Common myeloid progenitor, CD34-positive (primary cell): ENCODE data around the gene TOP3B.
A peak's percentile ranks its signal among the peaks of the same experiment; 100 is the strongest.

Experiments
- CTCF ChIA-PET: fragments of 350-600 bp; sonication (Branson Sonifier 250); formaldehyde crosslinking; loops from one replicate; lab custom pipeline; 2021; ENCODE audit warnings: antibody characterized with exemption; lab: Charles Lee
- POLR2A ChIA-PET: fragments of 350-600 bp; sonication (Branson Sonifier 250); formaldehyde crosslinking; loops from one replicate; lab custom pipeline; 2021; ENCODE audit warnings: antibody characterized with exemption; lab: Charles Lee
- DNase-seq, 3 donors: peaks; one replicate each; pipeline versions ENCODE4 v3.0.0 to v3.0.0-alpha.2; 2013
- H3K27ac ChIP-seq, 2 experiments: 1 replicate in 1 of 2; 2 replicates in 1 of 2; pipeline ENCODE4 v1.7.0; 2013; ENCODE audit warnings: inconsistent platforms in 2 of 2, low read length in 2 of 2, mild to moderate bottlenecking in 2 of 2, low read depth in 1 of 2, moderate library complexity in 1 of 2; ENCODE audit not compliant: severe bottlenecking in 2 of 2, insufficient read depth in 1 of 2, poor library complexity in 1 of 2
- H3K27me3 ChIP-seq, 5 experiments: replicated peaks in 2 of 5; 1 replicate in 3 of 5; 2 replicates in 2 of 5; pipeline versions ENCODE4 v1.6.1 to v1.7.0; 2013; ENCODE audit warnings: low read length in 4 of 5, mild to moderate bottlenecking in 2 of 5, moderate library complexity in 2 of 5, inconsistent platforms in 1 of 5; ENCODE audit not compliant: insufficient read depth in 5 of 5, control insufficient read depth in 4 of 5
- H3K36me3 ChIP-seq, 4 experiments: 1 replicate in 2 of 4; 2 replicates in 2 of 4; pipeline versions ENCODE4 v1.6.1 to v1.7.0; 2013; ENCODE audit warnings: low read length in 3 of 4, control low read depth in 1 of 4, mild to moderate bottlenecking in 1 of 4; ENCODE audit not compliant: control insufficient read depth in 4 of 4, insufficient read depth in 4 of 4
- H3K4me1 ChIP-seq, 4 experiments: 1 replicate in 3 of 4; 2 replicates in 1 of 4; pipeline versions ENCODE4 v1.6.1 to v1.7.1; 2013; ENCODE audit warnings: low read length in 3 of 4, mild to moderate bottlenecking in 3 of 4, control low read depth in 1 of 4, inconsistent platforms in 1 of 4, moderate library complexity in 1 of 4; ENCODE audit not compliant: control insufficient read depth in 4 of 4, insufficient read depth in 4 of 4; ENCODE audit errors: control extremely low read depth in 1 of 4
- H3K4me3 ChIP-seq, 7 experiments: 1 replicate in 4 of 7; 2 replicates in 3 of 7; pipeline versions ENCODE4 v1.5.1 to v1.7.0; 2013; ENCODE audit warnings: mild to moderate bottlenecking in 7 of 7, low read length in 6 of 7, moderate library complexity in 6 of 7, inconsistent platforms in 2 of 7, low read depth in 2 of 7, control low read depth in 1 of 7; ENCODE audit not compliant: insufficient read depth in 4 of 7, control insufficient read depth in 1 of 7; ENCODE audit errors: extremely low read depth in 1 of 7
- H3K9me3 ChIP-seq, 5 experiments: 1 replicate in 4 of 5; 2 replicates in 1 of 5; pipeline versions ENCODE4 v1.6.1 to v1.7.1; 2013; ENCODE audit warnings: low read length in 4 of 5, mild to moderate bottlenecking in 2 of 5, inconsistent platforms in 1 of 5, low read depth in 1 of 5, moderate library complexity in 1 of 5; ENCODE audit not compliant: control insufficient read depth in 4 of 5, insufficient read depth in 2 of 5; ENCODE audit errors: control extremely low read depth in 1 of 5
- WGBS: methylation state at CpG from one replicate; pipeline ENCODE4 v1.1.5; 2013; ENCODE audit not compliant: insufficient coverage; 5-methylcytosine and 5-hydroxymethylcytosine counted together

TOP3B gene

DNA sequence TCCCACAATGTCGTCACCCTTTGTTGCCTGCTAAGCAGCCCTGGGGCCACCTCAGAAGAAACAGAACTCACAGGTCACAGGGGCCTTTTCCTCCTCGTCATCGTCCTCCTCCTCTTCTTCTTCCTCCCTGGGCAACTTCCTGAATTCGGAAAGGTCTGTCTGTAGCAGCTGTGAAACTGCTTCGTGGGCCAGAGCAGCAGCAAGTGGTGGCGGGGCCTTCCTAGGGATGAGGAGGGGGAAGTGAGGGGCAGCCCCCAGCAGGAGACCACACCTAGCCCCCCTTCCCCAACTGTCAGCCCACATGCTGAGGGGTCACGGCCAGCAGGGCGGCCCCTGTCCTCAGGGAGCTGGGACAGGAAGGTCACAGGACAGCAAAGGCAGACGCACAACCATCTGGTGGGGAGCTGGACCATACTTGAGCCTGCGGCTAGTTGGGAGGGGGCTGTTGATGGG, 43.1 kb downstream of the TOP3B start:
- peak overlapping the region; percentile 49 to 84 for H3K27ac ChIP-seq
- peak in 2 of 3 donors; percentile 55 to 65 for DNase-seq
- ChIA-PET POLR2A (interaction anchor here (0.5 kb wide), 1 partner anchor 1511 kb away, joined by 3 read pairs; no protein-coding TSS in a partner anchor), CTCF (interaction anchor here (1.3 to 8.3 kb wide), 4 partner anchors 10 to 168 kb away, joined by 3 to 182 read pairs (median 6); partner anchors contain the start of gene PPM1F)
- no peaks in the 10 kb centered on the region for H3K27me3 ChIP-seq
- H3K4me1 ChIP-seq: peaks cover 16 to 95% (median 92%) of the 10 kb centered on the region in 4 experiments
- H3K36me3 ChIP-seq: peaks cover 0 to 65% (median 24%) of the 10 kb centered on the region in 4 experiments
- 38% methylated on average over 4 of the region's 10 CpGs for WGBS
- no peaks in the 10 kb centered on the region for H3K9me3 ChIP-seq
- peak overlapping the region in 3 of 7 experiments; percentile 45 to 66 (median 46) for H3K4me3 ChIP-seq

DNA sequence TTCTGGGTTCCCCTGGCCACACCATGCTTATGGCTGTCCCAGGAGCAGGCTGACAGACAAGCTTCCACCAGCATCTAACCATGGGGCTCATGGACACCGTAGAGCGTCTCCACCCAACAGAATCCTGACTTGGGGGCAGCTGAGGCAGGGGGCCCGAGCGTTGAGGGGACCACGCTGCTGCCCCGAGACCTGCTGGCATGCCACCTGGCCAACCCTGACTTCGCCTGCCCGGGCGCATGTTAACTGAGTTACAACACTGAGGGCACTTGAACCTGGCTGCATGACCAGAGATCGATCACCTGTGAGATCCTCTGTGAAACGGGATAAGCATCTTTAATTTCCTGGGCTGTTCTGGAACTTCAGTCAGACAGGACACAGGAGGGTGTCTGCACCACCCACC, 43.7 kb downstream of the TOP3B start:
- H3K4me3 ChIP-seq: peak overlapping the region in 4 of 7 experiments; percentile 33 to 66 (median 51)
- H3K27ac ChIP-seq: peak overlapping the region; percentile 49 to 84
- peaks cover 16 to 89% (median 86%) of the 10 kb centered on the region in 4 experiments for H3K4me1 ChIP-seq
- H3K9me3 ChIP-seq: no peaks in the 10 kb centered on the region
- H3K36me3 ChIP-seq: peaks cover 0 to 64% (median 27%) of the 10 kb centered on the region in 4 experiments
- H3K27me3 ChIP-seq: no peaks in the 10 kb centered on the region
- ChIA-PET CTCF (interaction anchor here (0.5 to 8.3 kb wide), 9 partner anchors 11 to 279 kb away, joined by 3 to 182 read pairs (median 4); partner anchors contain the start of gene PPM1F), POLR2A (interaction anchor here (0.5 to 1.9 kb wide), 2 partner anchors 14 to 1510 kb away, joined by 3 to 18 read pairs; partner anchors contain the start of gene PPM1F)
- no peak for DNase-seq
- WGBS: 91% methylated on average over 10 of the region's 11 CpGs

DNA sequence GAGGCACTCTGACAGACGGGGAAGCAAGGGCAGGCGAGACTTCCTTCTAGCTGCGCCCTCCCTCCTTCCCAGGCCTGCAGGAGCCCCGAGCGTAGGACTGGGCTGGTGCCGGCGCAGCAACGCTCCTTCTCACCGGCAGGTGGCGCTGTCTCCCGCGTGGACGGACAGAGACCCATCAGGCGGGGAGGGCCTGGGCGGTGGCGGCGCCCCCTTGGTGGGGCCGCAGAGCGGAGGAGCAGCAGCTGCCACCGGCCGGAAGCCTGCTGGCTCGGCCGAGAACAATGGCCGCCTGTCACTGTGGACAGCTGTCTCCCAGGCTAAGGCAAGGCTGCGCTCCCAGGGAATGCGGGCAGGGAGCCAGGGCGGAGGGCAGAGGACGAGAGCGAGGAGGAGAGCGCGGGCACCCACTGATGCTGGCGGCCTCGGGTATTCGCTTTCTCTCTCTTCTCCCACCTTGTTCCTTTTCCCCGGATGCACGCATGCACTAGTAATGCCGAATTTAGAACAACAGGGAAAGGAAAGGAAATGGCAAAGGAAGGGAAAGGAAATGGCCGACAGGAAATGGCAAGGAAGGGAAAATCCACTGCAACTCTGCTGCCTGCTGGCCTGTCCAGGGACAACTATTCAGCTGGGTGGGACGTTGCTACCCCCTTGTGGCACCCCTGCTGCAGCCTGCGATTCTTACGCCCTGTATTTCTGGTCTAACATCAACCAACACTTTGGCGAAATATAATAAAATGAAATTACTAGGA, 44.3 kb downstream of the TOP3B start:
- peak overlapping the region in 6 of 7 experiments; percentile 16 to 66 (median 39) for H3K4me3 ChIP-seq
- ChIA-PET POLR2A (interaction anchor here (0.6 to 1.9 kb wide), 2 partner anchors 12 to 14 kb away, joined by 4 to 18 read pairs; partner anchors contain the start of gene PPM1F), CTCF (interaction anchor here (0.5 to 8.3 kb wide), 18 partner anchors 11 to 279 kb away, joined by 3 to 182 read pairs (median 4); partner anchors contain the start of gene PPM1F)
- peaks cover 2 to 64% (median 30%) of the 10 kb centered on the region in 4 experiments for H3K36me3 ChIP-seq
- H3K27ac ChIP-seq: peak overlapping the region in 1 of 2 experiments; percentile 84
- H3K4me1 ChIP-seq: peaks cover 16 to 83% (median 80%) of the 10 kb centered on the region in 4 experiments
- DNase-seq: peak; percentile 90 to 96 (median 96)
- 1% methylated on average over 23 of the region's 42 CpGs for WGBS
- H3K27me3 ChIP-seq: no peaks in the 10 kb centered on the region
- H3K9me3 ChIP-seq: no peaks in the 10 kb centered on the region

DNA sequence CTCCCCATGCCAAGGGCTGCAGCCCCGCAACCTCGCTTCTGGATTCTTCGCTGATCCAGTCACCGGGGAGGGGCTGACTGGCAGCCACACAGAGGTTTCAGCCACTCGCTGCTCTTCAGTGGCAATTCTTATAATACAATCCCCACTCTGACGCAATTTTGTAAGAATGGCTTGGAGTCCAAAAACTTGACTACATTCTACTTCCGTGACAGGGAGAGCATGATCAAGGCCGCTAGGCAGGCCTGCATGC, 44.8 kb downstream of the TOP3B start:
- 56% methylated on average over 8 of the region's 8 CpGs for WGBS
- CTCF ChIA-PET: interaction anchor here (0.9 to 8.3 kb wide), 14 partner anchors 12 to 223 kb away, joined by 3 to 182 read pairs (median 5); partner anchors contain the start of gene PPM1F
- POLR2A ChIA-PET: interaction anchor here (0.6 to 1.9 kb wide), 2 partner anchors 12 to 15 kb away, joined by 4 to 18 read pairs; partner anchors contain the start of gene PPM1F

DNA sequence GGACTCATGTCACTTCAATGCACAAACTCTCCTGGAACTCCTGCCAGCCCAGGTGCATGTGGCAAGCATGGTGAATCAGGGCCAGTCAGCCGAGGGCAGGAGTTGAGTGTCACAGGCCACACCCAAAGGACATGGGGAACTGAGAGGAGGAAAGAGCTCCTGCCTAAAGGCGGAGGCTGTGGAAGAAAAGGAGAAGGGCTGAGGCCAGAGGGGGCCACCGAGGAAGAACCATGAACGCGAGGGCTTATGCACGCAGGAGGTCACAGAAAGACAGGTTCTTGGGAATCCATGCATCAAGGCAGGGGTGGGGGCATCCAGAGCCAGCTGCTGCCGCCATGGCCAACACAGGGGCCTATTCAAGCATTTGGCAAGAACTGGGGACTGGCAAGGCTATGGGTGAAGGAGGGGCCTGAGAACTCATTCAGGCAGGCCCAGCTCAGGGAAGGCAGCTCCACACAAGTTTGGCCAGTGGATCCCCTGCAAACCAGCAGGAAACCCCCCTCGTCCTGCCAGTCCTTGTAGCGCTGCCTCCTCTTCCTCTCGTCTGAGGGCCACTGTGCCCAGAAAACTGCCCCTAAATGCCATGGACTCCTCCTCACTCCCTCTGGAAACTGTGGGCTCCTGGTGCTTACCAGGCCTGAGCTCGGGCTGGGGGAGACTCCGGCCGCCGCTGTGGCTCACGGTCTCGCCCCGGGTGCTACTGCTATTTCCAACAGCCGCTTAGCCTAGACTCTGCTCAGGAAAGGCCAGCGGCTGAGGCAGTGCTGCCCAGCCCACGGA, 45.4 kb downstream of the TOP3B start:
- H3K27me3 ChIP-seq: no peaks in the 10 kb centered on the region
- H3K27ac ChIP-seq: peak overlapping the region; percentile 31 to 84
- H3K9me3 ChIP-seq: no peaks in the 10 kb centered on the region
- peaks cover 13 to 72% (median 70%) of the 10 kb centered on the region in 4 experiments for H3K4me1 ChIP-seq
- CTCF ChIA-PET: interaction anchor here (0.9 to 8.3 kb wide), 15 partner anchors 10 to 222 kb away, joined by 3 to 182 read pairs (median 5); partner anchors contain the start of gene PPM1F
- POLR2A ChIA-PET: interaction anchor here (0.6 to 1.9 kb wide), 2 partner anchors 13 to 15 kb away, joined by 4 to 18 read pairs; partner anchors contain the start of gene PPM1F
- WGBS: 80% methylated on average over 17 of the region's 20 CpGs
- peak overlapping the region in 2 of 7 experiments; percentile 6 to 19 for H3K4me3 ChIP-seq
- peaks cover 10 to 72% (median 40%) of the 10 kb centered on the region in 4 experiments for H3K36me3 ChIP-seq
- DNase-seq: no peak

More for the DNA sequence above, 44.8 kb downstream of the TOP3B start:
- Histone ChIP-seq H3K27ac (peak overlapping the region; percentile 15 to 84), H3K36me3 (peaks cover 6 to 67% (median 35%) of the 10 kb centered on the region in 4 experiments), H3K27me3 (no peaks in the 10 kb centered on the region), H3K9me3 (no peaks in the 10 kb centered on the region), H3K4me1 (peaks cover 13 to 78% (median 75%) of the 10 kb centered on the region in 4 experiments), H3K4me3 (peak overlapping the region in 2 of 7 experiments; percentile 6 to 45)
- no peak for DNase-seq

DNA sequence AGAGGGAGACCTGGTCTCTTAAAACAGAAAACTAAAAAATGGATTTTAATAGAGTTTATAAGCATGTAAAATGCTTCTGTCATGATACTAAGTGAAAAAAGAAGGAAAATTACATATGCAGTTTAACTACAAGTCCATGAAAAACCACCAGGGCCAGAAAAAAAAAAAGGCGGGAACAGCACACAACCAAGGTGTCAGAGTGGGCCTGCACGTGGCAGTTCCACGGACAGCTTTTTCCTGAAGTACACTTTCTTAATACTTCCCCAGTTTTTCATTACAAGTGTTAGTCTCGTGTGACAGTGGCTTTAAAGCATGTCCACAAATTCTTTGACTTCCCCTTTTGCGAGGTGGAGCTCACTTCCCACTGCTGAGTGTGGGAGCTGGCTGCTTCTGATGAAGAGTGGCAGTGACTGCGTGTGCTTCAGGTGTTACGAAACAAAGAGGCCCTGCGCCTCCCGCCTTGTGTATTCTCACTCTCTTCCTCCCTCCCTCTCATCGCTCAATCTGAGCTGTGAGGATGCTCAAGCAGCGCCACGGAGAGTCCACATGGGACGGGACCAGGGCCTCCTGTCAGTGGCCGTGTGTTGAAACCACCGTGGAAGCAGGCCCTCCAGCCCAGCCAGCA, 46.3 kb downstream of the TOP3B start:
- WGBS: 20% methylated on average over 9 of the region's 15 CpGs
- POLR2A ChIA-PET: interaction anchor here (1.0 kb wide), 1 partner anchor 16 kb away, joined by 3 read pairs; the partner anchor contains the start of gene PPM1F
- Histone ChIP-seq H3K36me3 (peaks cover 10 to 69% (median 45%) of the 10 kb centered on the region in 4 experiments), H3K27ac (peak overlapping the region; percentile 31 to 84), H3K4me1 (peaks cover 10 to 63% (median 60%) of the 10 kb centered on the region in 4 experiments), H3K4me3 (no peak overlapping the region), H3K9me3 (no peaks in the 10 kb centered on the region), H3K27me3 (no peaks in the 10 kb centered on the region)
- CTCF ChIA-PET: interaction anchor here (1.0 to 8.3 kb wide), 9 partner anchors 9 to 187 kb away, joined by 3 to 182 read pairs (median 7); partner anchors contain the start of gene PPM1F
- DNase-seq: peak; percentile 77 to 91 (median 88)
